AG09309 (cell line): ENCODE results near the gene HMSD.

Experiments used
- DNase-seq: peaks from one replicate; pipeline ENCODE4 v3.0.0-alpha.2; 2010; ENCODE audit warnings: low read depth
- H3K4me3 ChIP-seq: 2 replicates; pipeline ENCODE4 v1.5.1; 2011; ENCODE audit warnings: mild to moderate bottlenecking, low read depth, low read length, moderate library complexity; ENCODE audit not compliant: control insufficient read depth
- TF ChIP-seq, protein P1 (sequence below): IDR thresholded peaks from 2 replicates; pipeline ENCODE4 v1.5.1; 2011; ENCODE audit warnings: mild to moderate bottlenecking, low read depth, low read length, inconsistent platforms; ENCODE audit not compliant: insufficient read depth, control insufficient read depth; ENCODE audit errors: missing control alignments

Gene HMSD

DNA sequence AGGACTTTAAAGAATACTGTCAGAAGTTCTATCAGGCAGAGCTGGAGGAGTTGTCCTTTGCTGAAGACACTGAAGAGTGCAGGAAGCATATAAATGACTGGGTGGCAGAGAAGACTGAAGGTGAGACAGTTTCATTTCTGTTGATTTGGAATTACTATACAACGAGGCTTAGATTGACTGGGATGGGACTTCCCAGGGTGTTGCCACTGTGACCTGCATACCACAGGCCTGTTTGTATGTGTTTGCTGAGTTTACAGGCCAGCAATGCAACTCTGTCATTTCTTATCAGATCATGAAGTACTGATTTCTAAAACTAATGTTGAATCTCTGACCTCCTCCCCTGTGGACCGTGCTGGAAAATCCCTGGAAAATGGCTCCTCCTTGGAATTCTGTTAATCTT, 32.6 kb downstream of the HMSD start:
- H3K4me3 ChIP-seq, result no peak overlapping the region
- no peak for DNase-seq
- TF ChIP-seq, protein P1, sequence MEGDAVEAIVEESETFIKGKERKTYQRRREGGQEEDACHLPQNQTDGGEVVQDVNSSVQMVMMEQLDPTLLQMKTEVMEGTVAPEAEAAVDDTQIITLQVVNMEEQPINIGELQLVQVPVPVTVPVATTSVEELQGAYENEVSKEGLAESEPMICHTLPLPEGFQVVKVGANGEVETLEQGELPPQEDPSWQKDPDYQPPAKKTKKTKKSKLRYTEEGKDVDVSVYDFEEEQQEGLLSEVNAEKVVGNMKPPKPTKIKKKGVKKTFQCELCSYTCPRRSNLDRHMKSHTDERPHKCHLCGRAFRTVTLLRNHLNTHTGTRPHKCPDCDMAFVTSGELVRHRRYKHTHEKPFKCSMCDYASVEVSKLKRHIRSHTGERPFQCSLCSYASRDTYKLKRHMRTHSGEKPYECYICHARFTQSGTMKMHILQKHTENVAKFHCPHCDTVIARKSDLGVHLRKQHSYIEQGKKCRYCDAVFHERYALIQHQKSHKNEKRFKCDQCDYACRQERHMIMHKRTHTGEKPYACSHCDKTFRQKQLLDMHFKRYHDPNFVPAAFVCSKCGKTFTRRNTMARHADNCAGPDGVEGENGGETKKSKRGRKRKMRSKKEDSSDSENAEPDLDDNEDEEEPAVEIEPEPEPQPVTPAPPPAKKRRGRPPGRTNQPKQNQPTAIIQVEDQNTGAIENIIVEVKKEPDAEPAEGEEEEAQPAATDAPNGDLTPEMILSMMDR, result no peak

DNA sequence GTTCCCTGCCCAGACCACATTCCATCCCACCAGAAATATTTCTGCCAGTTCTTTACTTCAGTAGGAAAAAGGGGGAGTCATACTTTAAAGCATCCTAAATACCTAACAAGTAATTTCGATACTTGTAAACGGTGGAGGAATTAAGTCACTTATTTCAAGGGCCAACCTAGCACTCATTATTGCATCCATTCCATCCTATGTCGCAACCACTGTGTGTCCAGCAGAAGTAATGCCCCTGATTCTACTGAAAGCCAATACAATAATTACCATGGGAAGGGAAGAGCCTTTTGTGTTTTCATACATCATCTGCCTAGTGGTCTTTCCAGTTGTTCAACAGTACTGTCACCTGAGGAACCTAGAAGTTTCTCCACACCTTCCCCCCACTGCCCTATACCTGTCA, 33.3 kb downstream of the HMSD start:
- DNase-seq, result no peak
- TF ChIP-seq, protein P1, result no peak
- H3K4me3 ChIP-seq, result no peak overlapping the region

GRCh38 chr18:63986885-63987284, 37.8 kb downstream of the HMSD start:
- TF ChIP-seq, protein P1, result no peak
- DNase-seq, result no peak
- H3K4me3 ChIP-seq, result no peak overlapping the region

GRCh38 chr18:63987743-63988142, 38.6 kb downstream of the HMSD start:
- no peak overlapping the region for H3K4me3 ChIP-seq
- TF ChIP-seq, protein P1, result no peak
- no peak for DNase-seq

- no peak for DNase-seq
- no peak overlapping the region for H3K4me3 ChIP-seq
- TF ChIP-seq, protein P1, result no peak
These were observed 43.6 kb downstream of the HMSD start for GRCh38 chr18:63992751-63993150.

DNA sequence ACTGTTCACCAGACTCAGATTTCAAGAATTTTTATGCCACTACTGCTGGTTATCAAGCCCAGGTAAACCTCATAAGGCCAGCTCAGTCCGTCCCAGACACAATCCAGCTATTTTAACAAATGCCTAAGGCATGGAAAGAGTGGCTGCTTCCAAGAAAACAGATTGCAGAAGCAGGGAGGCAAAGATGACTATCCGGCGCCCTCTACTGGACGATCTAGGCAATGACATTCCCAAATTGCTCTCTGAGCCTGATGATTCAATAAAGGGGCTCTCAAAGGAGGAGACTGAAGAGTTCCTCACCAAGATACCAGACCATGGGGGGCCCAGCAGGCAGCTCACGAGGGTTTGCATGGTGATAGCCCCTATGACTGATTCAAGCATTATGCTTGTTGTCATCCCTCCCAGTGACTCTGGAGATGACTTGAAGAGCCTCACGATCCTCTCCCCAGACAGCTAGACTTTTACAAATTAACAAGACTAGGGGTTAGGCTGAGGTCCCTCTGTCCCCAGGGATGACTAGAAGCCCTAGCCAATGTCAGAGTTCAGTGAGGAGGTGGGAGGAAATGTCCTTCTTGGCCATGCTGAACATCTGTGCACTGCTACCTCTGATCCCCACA, 45.8 kb downstream of the HMSD start:
- TF ChIP-seq, protein P1, result peak; percentile 91
- DNase-seq, result no peak
- H3K4me3 ChIP-seq, result no peak overlapping the region
